Fibroblast of lung (primary cell): ENCODE measurements around the gene FSTL4. TPM values are rescaled to one million over a fixed set of nuclear protein-coding genes. Genes with fewer than 3 reads are reported as not detected.

Experiments used
- DNase-seq, 2 donors: peaks; one replicate each; pipeline versions ENCODE4 v3.0.0 to v3.0.0-alpha.2; 2010; ENCODE audit warnings: low read depth in 2 of 2
- H2AFZ ChIP-seq: 2 replicates; pipeline ENCODE4 v1.5.1; 2012; ENCODE audit warnings: low read length, control low read depth, inconsistent platforms
- H3K27ac ChIP-seq: 2 replicates; pipeline ENCODE4 v1.5.1; 2011; ENCODE audit warnings: low read length, control low read depth; ENCODE audit not compliant: insufficient read depth
- H3K27me3 ChIP-seq: 2 replicates; pipeline ENCODE4 v1.5.1; 2011; ENCODE audit warnings: mild to moderate bottlenecking, low read length; ENCODE audit not compliant: control insufficient read depth, insufficient read depth
- H3K36me3 ChIP-seq: 2 replicates; pipeline ENCODE4 v1.5.1; 2011; ENCODE audit warnings: low read length; ENCODE audit not compliant: control insufficient read depth, insufficient read depth
- H3K4me1 ChIP-seq: 2 replicates; pipeline ENCODE4 v1.5.1; 2011; ENCODE audit warnings: low read length; ENCODE audit not compliant: control insufficient read depth, insufficient read depth; ENCODE audit errors: extremely low read depth
- H3K4me2 ChIP-seq: 2 replicates; pipeline ENCODE4 v1.5.1; 2011; ENCODE audit warnings: low read length, control low read depth; ENCODE audit not compliant: insufficient read depth; ENCODE audit errors: extremely low read depth
- H3K4me3 ChIP-seq, 4 experiments: fragments of 200-600 bp in 1 of 4; sonication (generic) in 1 of 4; replicated peaks in 1 of 4; 2 replicates each; pipeline ENCODE4 v1.5.1; 2011 to 2016; ENCODE audit warnings: low read length in 4 of 4, low read depth in 3 of 4, mild to moderate bottlenecking in 3 of 4, control low read depth in 2 of 4, inconsistent platforms in 1 of 4, mixed read lengths in 1 of 4; ENCODE audit not compliant: insufficient read depth in 1 of 4; ENCODE audit errors: control extremely low read depth in 1 of 4
- H3K79me2 ChIP-seq: 2 replicates; pipeline ENCODE4 v1.5.1; 2012; ENCODE audit warnings: mild to moderate bottlenecking, low read length, inconsistent platforms; ENCODE audit not compliant: control insufficient read depth, insufficient read depth
- H3K9ac ChIP-seq: 2 replicates; pipeline ENCODE4 v1.5.1; 2011; ENCODE audit warnings: mild to moderate bottlenecking, low read length, control low read depth; ENCODE audit not compliant: insufficient read depth
- H3K9me3 ChIP-seq: 2 replicates; pipeline ENCODE4 v1.5.1; 2012; ENCODE audit warnings: low read depth, low read length; ENCODE audit not compliant: control insufficient read depth, insufficient read depth
- H4K20me1 ChIP-seq: 2 replicates; pipeline ENCODE4 v1.5.1; 2011; ENCODE audit warnings: low read length; ENCODE audit not compliant: control insufficient read depth, insufficient read depth; ENCODE audit errors: extremely low read depth
- CTCF ChIP-seq, 2 donors: IDR thresholded peaks in 1 of 2; conservative IDR thresholded peaks in 1 of 2; 1 replicate in 1 of 2; 2 replicates in 1 of 2; pipeline ENCODE4 v1.5.1; 2011 to 2012; ENCODE audit warnings: low read length in 2 of 2, control low read depth in 1 of 2, inconsistent platforms in 1 of 2, low read depth in 1 of 2, mild to moderate bottlenecking in 1 of 2
- EZH2 ChIP-seq: IDR thresholded peaks from 2 replicates; pipeline ENCODE4 v1.5.1; 2012; ENCODE audit warnings: low read length, control low read depth, mild to moderate bottlenecking; ENCODE audit errors: missing control alignments
- polyA plus RNA-seq, 2 donors: library from polyadenylated mRNA; depleted of rRNA in 1 of 2; stranded (reverse) in 1 of 2; unstranded in 1 of 2; fragments of >200 nt; gene quantifications; 2 replicates each; pipeline ENCODE4 v1.2.1, GENCODE V29; 2011 to 2012; ENCODE audit warnings: missing spikeins in 1 of 2
- total RNA-seq: library from RNA; depleted of rRNA; stranded (reverse); fragments of >200 nt; gene quantifications from 2 replicates; pipeline ENCODE4 v1.2.1, GENCODE V29; 2014

Gene FSTL4
- total and polyA plus RNA-seq, 2 donors (not counting 1 experiment from before 2014, with no cell fraction given), result 0.17 to 0.33 TPM

- no peak overlapping the region for H2AFZ ChIP-seq
- no peak overlapping the region for H3K9ac ChIP-seq
Measured at GRCh38 chr5:133510634-133511262, 101.6 kb downstream of the FSTL4 start.

GRCh38 chr5:133509742-133510079 lies 102.6 kb downstream of the FSTL4 start:
- TF ChIP-seq EZH2, result no peak
- TF ChIP-seq CTCF (conservative IDR thresholded peaks at IDR 0.05 in 1 of 2, IDR thresholded peaks at IDR 0.05 in 1 of 2; ENCODE audit: low read depth in 1 of 2, low read length in 2 of 2), result no peak
- H3K27ac ChIP-seq, result no peak overlapping the region
- no peak overlapping the region for H3K9ac ChIP-seq
- H3K27me3 ChIP-seq, result no peaks in the 10 kb centered on the region
- H3K79me2 ChIP-seq, result no peaks in the 10 kb centered on the region
- no peak overlapping the region for H3K4me2 ChIP-seq
- H3K4me1 ChIP-seq, result no peaks in the 10 kb centered on the region
- no peaks in the 10 kb centered on the region for H3K36me3 ChIP-seq
- H3K4me3 ChIP-seq, result no peak overlapping the region
- no peaks in the 10 kb centered on the region for H4K20me1 ChIP-seq
- DNase-seq, result no peak
- H3K9me3 ChIP-seq, result no peaks in the 10 kb centered on the region
- H2AFZ ChIP-seq, result no peak overlapping the region

More at GRCh38 chr5:133510634-133511262, 101.6 kb downstream of the FSTL4 start:
- no peaks in the 10 kb centered on the region for H3K36me3 ChIP-seq
- no peaks in the 10 kb centered on the region for H3K4me1 ChIP-seq
- DNase-seq, result no peak
- no peaks in the 10 kb centered on the region for H4K20me1 ChIP-seq
- TF ChIP-seq EZH2, result no peak
- no peak for TF ChIP-seq CTCF (conservative IDR thresholded peaks at IDR 0.05 in 1 of 2, IDR thresholded peaks at IDR 0.05 in 1 of 2; ENCODE audit: low read depth in 1 of 2, low read length in 2 of 2)
- H3K4me3 ChIP-seq, result no peak overlapping the region
- H3K27ac ChIP-seq, result no peak overlapping the region
- H3K4me2 ChIP-seq, result no peak overlapping the region
- H3K9me3 ChIP-seq, result no peaks in the 10 kb centered on the region
- no peaks in the 10 kb centered on the region for H3K27me3 ChIP-seq
- no peaks in the 10 kb centered on the region for H3K79me2 ChIP-seq

GRCh38 chr5:133508845-133509741 lies 103.2 kb downstream of the FSTL4 start:
- Histone ChIP-seq H3K4me3 (no peak overlapping the region), H4K20me1 (no peaks in the 10 kb centered on the region), H3K9ac (no peak overlapping the region), H3K4me2 (no peak overlapping the region), H3K9me3 (no peaks in the 10 kb centered on the region), H3K79me2 (no peaks in the 10 kb centered on the region), H3K27me3 (no peaks in the 10 kb centered on the region), H3K27ac (no peak overlapping the region), H3K4me1 (no peaks in the 10 kb centered on the region), H3K36me3 (no peaks in the 10 kb centered on the region), H2AFZ (no peak overlapping the region)
- no peak for TF ChIP-seq CTCF (conservative IDR thresholded peaks at IDR 0.05 in 1 of 2, IDR thresholded peaks at IDR 0.05 in 1 of 2; ENCODE audit: low read depth in 1 of 2, low read length in 2 of 2)
- TF ChIP-seq EZH2, result no peak
- no peak for DNase-seq
